Esophagus squamous epithelium (tissue), 5 donors: ENCODE measurements around the gene HOPX. TPM values are rescaled to one million over a fixed set of nuclear protein-coding genes. Genes with fewer than 3 reads are reported as not detected.
A peak's percentile ranks its signal among the peaks of the same experiment; 100 is the strongest.

Experiments used
- DNase-seq: peaks from one replicate; lab custom pipeline; 2025; lab: John Stamatoyannopoulos, UW
- H3K27ac ChIP-seq, 4 donors: fragments of 200-600 bp; sonication (generic); one replicate each; pipeline ENCODE4 v1.5.1; 2016 to 2019; ENCODE audit warnings: mild to moderate bottlenecking in 1 of 4
- H3K27me3 ChIP-seq, 4 donors: fragments of 200-600 bp; sonication (generic); 1 replicate in 3 of 4; 2 replicates in 1 of 4; pipeline versions ENCODE4 v1.5.1 to v1.6.0; 2017 to 2021; ENCODE audit warnings: antibody characterized with exemption in 1 of 4
- H3K36me3 ChIP-seq, 3 donors: fragments of 200-600 bp; sonication (generic); one replicate each; pipeline ENCODE4 v1.5.1; 2016 to 2019
- H3K4me1 ChIP-seq, 3 donors: fragments of 200-600 bp; sonication (generic); one replicate each; pipeline ENCODE4 v1.5.1; 2017 to 2019
- H3K4me3 ChIP-seq, 4 donors: fragments of 200-600 bp; sonication (generic); 1 replicate in 3 of 4; 2 replicates in 1 of 4; pipeline ENCODE4 v1.5.1; 2016 to 2019; ENCODE audit warnings: mild to moderate bottlenecking in 2 of 4, moderate library complexity in 1 of 4
- H3K9me3 ChIP-seq, 3 donors: fragments of 200-600 bp; sonication (generic); one replicate each; pipeline ENCODE4 v1.5.1; 2016 to 2019
- CTCF ChIP-seq, 6 experiments: fragments of 450-650 bp in 4 of 6; fragments of 200-600 bp in 2 of 6; sonication (generic) in 2 of 6; IDR thresholded peaks; one replicate each; pipeline ENCODE4 v1.5.1; 2016 to 2019; ENCODE audit warnings: antibody characterized with exemption in 6 of 6, mild to moderate bottlenecking in 4 of 6, moderate library complexity in 4 of 6
- POLR2A ChIP-seq, 4 donors: fragments of 450-650 bp; IDR thresholded peaks; one replicate each; pipeline ENCODE4 v1.6.1; 2017; ENCODE audit warnings: antibody characterized with exemption in 4 of 4, mild to moderate bottlenecking in 4 of 4, moderate library complexity in 3 of 4
- WGBS, 2 donors: methylation state at CpG; one replicate each; pipeline ENCODE4 v1.1.5; 2018; 5-methylcytosine and 5-hydroxymethylcytosine counted together
- intact Hi-C: fragments of 100-400 bp; cut with DNase I; formaldehyde crosslinking; loops from one replicate; pipeline ENCODE4 v1.15.0; 2022
- total RNA-seq, 4 donors: library from RNA; depleted of rRNA; stranded (reverse); fragments of >200 nt; gene quantifications; one replicate each; pipeline ENCODE4 v1.1.0, GENCODE V29; 2016
- donor health status: DM: yes; HTN: yes; CAD: no.

The HOPX gene
- total RNA-seq, 4 donors from 2014 or later, result 319 to 373 (median 338) TPM

- intact Hi-C loops, result no loop called here
- H3K9me3 ChIP-seq, result peaks cover 0 to 7% (median 3%) of the 10 kb centered on the region in 3 donors
- no peak for DNase-seq
- H3K36me3 ChIP-seq, result peaks cover 0 to 34% (median 0%) of the 10 kb centered on the region in 3 donors
- peaks cover 0 to 9% (median 7%) of the 10 kb centered on the region in 3 donors for H3K4me1 ChIP-seq
- H3K4me3 ChIP-seq, result no peak overlapping the region
- no peak for TF ChIP-seq CTCF (IDR thresholded peaks at IDR 0.05)
- no peak for TF ChIP-seq POLR2A (IDR thresholded peaks at IDR 0.05)
- H3K27ac ChIP-seq, result no peak overlapping the region
- no peaks in the 10 kb centered on the region for H3K27me3 ChIP-seq
Observed at GRCh38 chr4:56648824-56649151, 32.3 kb downstream of the HOPX start.

DNA sequence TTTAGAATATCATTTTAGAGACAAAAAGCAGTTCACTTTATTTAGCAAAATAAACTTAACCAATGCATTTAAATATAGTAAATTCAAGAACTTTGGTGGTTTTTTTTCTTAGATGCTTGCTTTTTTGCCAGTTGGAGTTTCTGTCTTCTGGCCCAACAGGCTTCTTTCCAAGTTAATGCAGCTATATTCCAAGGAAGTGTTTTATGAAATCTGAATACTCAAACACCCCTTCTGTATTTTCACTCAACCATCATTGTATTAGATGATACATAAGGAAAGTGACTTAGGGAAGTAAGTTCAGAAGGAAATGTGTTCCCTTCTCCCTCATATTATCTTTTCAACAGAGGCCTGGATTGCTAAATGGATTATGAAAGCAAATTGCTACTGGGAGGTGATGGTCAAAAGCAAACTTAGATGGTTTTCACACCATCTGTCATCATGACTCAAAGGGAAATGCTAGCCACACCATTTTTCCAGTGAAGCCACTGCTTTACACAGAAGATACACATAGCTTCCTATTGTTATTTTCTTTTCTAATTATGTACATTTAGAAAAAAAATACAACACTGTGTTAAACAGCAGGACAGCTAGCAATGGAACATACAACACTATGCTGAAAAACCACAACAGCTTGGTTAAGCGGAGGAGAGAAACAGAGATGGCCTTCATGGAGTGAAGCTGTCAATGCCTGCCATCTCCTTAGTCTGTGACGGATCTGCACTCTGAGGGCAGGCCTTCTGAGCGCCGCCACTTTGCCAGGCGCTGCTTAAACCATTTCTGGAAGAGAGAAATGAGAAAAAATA, 32.9 kb downstream of the HOPX start:
- H3K27ac ChIP-seq, result no peak overlapping the region
- DNase-seq, result no peak
- H3K36me3 ChIP-seq, result peaks cover 0 to 34% (median 0%) of the 10 kb centered on the region in 3 donors
- peaks cover 0 to 4% (median 3%) of the 10 kb centered on the region in 3 donors for H3K4me1 ChIP-seq
- intact Hi-C loops, result no loop called here
- TF ChIP-seq CTCF (IDR thresholded peaks at IDR 0.05) (no peak), POLR2A (IDR thresholded peaks at IDR 0.05) (no peak)
- WGBS, 2 donors, result 89 to 96% methylated on average over 5 of the region's 5 CpGs
- H3K9me3 ChIP-seq, result peaks cover 0 to 7% (median 3%) of the 10 kb centered on the region in 3 donors
- no peak overlapping the region for H3K4me3 ChIP-seq
- no peaks in the 10 kb centered on the region for H3K27me3 ChIP-seq

GRCh38 chr4:56646341-56646740, 34.8 kb downstream of the HOPX start:
- Histone ChIP-seq H3K4me3 (no peak overlapping the region), H3K9me3 (peaks cover 0 to 7% (median 3%) of the 10 kb centered on the region in 3 donors), H3K27me3 (no peaks in the 10 kb centered on the region), H3K27ac (no peak overlapping the region), H3K4me1 (peaks cover 0 to 10% (median 3%) of the 10 kb centered on the region in 3 donors), H3K36me3 (peaks cover 0 to 34% (median 0%) of the 10 kb centered on the region in 3 donors)
- intact Hi-C loops, result no loop called here
- WGBS, 2 donors, result 91 to 92% methylated on average over 1 of the region's 1 CpG
- DNase-seq, result no peak
- TF ChIP-seq POLR2A (IDR thresholded peaks at IDR 0.05) (no peak), CTCF (IDR thresholded peaks at IDR 0.05) (no peak)

GRCh38 chr4:56643596-56643995, 37.5 kb downstream of the HOPX start:
- H3K9me3 ChIP-seq, result peaks cover 0 to 7% (median 3%) of the 10 kb centered on the region in 3 donors
- H3K27me3 ChIP-seq, result no peaks in the 10 kb centered on the region
- H3K36me3 ChIP-seq, result peaks cover 0 to 17% (median 0%) of the 10 kb centered on the region in 3 donors
- intact Hi-C loops, result no loop called here
- no peak overlapping the region for H3K4me3 ChIP-seq
- TF ChIP-seq POLR2A (IDR thresholded peaks at IDR 0.05) (no peak), CTCF (IDR thresholded peaks at IDR 0.05) (no peak)
- H3K27ac ChIP-seq, result no peak overlapping the region
- peaks cover 0 to 29% (median 14%) of the 10 kb centered on the region in 3 donors for H3K4me1 ChIP-seq
- WGBS, 2 donors, result 92 to 93% methylated on average over 5 to 6 of the region's 6 CpGs
- DNase-seq, result no peak

GRCh38 chr4:56641494-56642051, 39.5 kb downstream of the HOPX start:
- H3K4me1 ChIP-seq, result peaks cover 0 to 50% (median 21%) of the 10 kb centered on the region in 3 donors
- peak overlapping the region; percentile 43 to 72 (median 54) for H3K27ac ChIP-seq
- no peak for DNase-seq
- intact Hi-C loops, result no loop called here
- H3K4me3 ChIP-seq, result no peak overlapping the region
- no peaks in the 10 kb centered on the region for H3K36me3 ChIP-seq
- no peaks in the 10 kb centered on the region for H3K27me3 ChIP-seq
- TF ChIP-seq CTCF (IDR thresholded peaks at IDR 0.05), result peak in 2 of 6 experiments; percentile 40 to 49
- TF ChIP-seq POLR2A (IDR thresholded peaks at IDR 0.05), result no peak
- H3K9me3 ChIP-seq, result peaks cover 0 to 5% (median 3%) of the 10 kb centered on the region in 3 donors
- WGBS, 2 donors, result 23 to 37% methylated on average over 4 of the region's 4 CpGs
